Stimulated activated CD4-positive, alpha-beta T cell treated with anti-CD3 and anti-CD28 coated beads, Interleukin-1b, Interleukin-23, amount 100 ng/mL, for 48 hours (primary cell): ENCODE results near the gene PMFBP1.
A peak's percentile ranks its signal among the peaks of the same experiment; 100 is the strongest.
"Not testable (repeated sequence)": the region's sequence is repeated elsewhere in the genome, so short reads cannot be mapped to it uniquely, and the experiment has no call there.

Source experiments
- DNase-seq: peaks from one replicate; pipeline ENCODE4 v3.0.0-alpha.2; 2020

Gene PMFBP1

GRCh38 chr16:72104905-72105304, 67.0 kb downstream of the PMFBP1 start:
- no peak for DNase-seq

DNA sequence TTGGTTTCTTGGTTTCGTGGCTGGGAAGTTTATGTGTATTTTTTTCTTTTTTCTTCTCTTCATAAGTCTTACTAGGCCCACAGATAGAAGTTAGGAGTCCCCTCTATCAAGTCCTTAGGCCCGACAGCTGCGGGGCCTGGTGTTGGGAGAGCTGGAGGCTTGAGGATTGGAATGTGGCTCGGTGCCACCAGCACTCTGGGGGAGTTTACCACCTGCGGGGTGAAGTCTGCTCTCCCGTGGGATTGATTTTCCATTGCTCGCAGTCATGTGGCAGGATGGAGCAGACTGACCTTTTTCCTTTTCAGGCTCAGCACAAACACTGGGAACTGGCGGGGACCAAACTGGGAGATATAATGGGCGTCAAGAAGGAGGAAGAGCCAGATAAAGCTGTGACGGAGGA, 70.8 kb downstream of the PMFBP1 start:
- DNase-seq, result no peak

GRCh38 chr16:72099377-72099818, 72.6 kb downstream of the PMFBP1 start:
- peak; percentile 40 for DNase-seq

- DNase-seq, result no peak
Observed at GRCh38 chr16:72098936-72099335, 73.0 kb downstream of the PMFBP1 start.

DNA sequence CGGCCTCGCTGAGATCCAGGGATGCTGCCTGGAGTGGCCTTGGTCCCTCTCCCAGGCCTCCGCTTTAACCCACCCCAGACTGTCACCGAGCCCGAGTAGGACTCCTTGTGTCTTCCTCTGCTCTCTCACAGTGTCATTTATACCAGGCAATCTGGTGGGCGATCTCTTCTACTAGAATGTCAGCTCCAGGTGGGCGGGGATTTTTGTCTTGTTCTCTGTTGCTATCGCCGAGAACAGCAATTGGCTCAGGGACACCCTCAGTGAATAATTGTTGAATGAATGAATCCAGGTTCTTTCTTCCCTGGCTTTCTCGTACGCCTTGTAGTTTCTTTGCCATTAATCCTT, 77.7 kb downstream of the PMFBP1 start:
- peak; percentile 59 for DNase-seq

DNA sequence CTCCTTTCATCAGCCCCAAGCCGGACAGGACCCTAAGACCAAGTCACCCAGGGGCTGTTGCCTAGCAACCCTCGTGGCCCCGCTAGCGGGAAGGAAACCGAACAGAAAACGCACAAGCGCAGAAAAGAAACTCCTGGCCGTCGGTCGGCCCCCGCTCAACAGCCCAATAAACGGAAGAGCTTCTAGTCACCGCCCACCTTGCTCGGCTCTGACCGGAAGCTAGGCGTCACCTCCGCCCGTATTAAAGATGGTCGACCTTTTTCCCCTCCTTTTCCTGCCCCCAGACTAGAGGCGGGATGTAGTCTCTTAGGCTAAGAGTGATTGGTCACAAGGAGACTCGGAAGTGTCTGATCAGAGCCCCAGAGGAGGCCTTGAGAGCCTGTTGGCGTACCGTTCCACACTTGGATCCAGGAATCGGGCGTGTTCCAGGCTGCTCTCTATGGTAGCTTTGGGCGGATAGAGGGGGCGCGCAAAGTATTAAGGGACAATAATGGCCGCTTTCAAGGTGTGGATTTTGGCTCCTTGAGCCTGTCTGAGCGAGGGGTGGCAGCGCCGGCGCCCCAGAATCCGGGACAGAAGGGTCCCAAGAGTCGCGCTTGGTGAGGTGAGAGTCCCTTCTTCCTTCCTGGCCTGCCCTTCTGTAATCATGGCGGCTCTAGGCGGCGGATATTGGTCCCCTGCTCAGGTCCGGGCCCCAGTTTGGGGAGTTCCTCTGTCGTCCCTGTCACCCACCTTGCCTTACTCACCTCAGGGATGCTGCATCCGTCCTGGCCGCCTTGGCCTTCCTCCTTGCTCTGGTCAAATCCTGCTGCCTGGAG, 78.3 kb downstream of the PMFBP1 start, which contains the start of the genes DHX38 and TXNL4B:
Gene DHX38 (plus strand): TSS at position 400 of the 818 bp plus-strand sequence. CDS start 2,311 bp downstream, outside the sequence.
Gene TXNL4B (minus strand): TSS at position 173 of the 818 bp plus-strand sequence. CDS start 2,871 bp downstream, outside the sequence.
- peak; percentile 93 for DNase-seq

- no peak for DNase-seq
Observed at GRCh38 chr16:72092832-72093447, 79.0 kb downstream of the PMFBP1 start.

- no peak for DNase-seq
Observed at GRCh38 chr16:72091217-72091616, 80.7 kb downstream of the PMFBP1 start.

- DNase-seq, result no peak
Observed at GRCh38 chr16:72085002-72085401, 87.0 kb downstream of the PMFBP1 start.

GRCh38 chr16:72084445-72084844, 87.5 kb downstream of the PMFBP1 start:
- no peak for DNase-seq

DNA sequence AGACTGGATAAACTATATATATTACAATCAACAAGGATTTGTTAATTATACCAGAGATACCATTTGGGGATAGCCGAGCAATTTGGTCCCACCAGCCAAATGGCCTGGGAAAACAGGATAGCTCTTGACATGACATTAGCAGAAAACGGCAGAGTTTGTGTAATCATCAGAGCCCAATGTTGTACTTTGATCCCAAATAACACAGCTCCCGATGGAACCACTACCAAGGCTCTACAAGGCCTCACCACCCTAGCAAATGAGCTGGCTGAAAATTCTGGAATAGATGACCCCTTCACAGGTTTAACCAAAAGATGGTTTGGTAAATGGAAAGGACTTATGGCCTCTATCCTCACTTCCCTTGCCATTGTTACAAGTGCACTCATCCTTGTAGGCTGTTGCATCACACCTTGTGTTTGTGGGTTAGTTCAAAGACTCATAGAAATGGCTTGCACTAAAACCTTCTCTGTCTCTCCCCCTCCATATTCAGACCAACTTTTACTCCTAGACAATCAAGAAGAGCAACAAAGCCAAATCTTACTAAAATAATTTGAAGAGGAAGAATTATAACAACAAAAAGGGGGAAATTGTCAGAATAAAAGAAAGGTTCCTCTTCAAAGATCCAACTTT, 88.1 kb downstream of the PMFBP1 start:
- no peak for DNase-seq

DNA sequence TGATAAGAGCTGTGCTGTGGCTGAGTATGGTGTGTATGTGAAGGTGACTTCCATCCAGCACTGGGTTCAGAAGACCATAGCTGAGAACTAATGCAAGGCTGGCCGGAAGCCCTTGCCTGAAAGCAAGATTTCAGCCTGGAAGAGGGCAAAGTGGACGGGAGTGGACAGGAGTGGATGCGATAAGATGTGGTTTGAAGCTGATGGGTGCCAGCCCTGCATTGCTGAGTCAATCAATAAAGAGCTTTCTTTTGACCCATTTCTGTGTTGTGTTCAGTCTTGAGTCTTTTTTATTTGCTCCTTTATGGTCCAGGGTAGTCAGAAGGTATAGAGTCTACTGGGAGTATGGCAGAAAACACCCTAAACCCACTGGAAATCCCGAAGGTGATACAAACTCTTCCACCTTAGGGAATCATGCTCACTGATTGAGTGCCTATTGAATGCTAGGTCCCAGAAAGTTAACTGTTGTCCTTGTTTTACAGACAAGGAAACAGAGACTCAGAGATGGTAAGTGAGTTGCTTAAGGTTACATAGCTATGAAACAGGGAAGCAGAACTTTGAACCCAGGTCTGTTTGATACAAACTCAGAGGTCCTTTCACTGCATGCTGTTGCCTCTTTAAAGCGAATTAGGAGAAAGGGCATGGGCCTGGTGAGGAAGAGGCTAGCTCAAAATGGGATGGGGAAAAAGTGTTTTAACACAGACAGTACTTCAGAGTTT, 94.8 kb downstream of the PMFBP1 start:
- DNase-seq, result not testable (repeated sequence)

DNA sequence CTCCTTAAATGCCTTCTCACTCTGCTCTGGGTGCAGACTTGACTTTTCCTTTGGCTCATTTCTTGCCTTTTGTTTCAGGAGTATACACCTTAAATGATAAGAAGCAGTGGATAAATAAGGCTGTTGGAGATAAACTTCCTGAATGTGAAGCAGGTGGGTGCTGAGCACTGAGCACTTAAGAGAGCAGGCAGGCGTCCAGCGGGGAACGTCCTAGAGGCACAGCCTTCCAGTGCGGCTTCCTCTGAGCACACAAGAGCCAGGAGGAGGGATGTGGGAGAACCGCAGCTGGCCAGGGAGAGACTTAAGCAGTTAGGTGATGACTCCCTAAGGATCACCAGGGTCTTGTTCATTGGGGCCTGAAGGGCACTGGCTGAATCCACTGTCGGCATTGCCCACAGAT, 96.9 kb downstream of the PMFBP1 start:
- DNase-seq, result not testable (repeated sequence)

GRCh38 chr16:72073560-72074230, 98.3 kb downstream of the PMFBP1 start:
- DNase-seq, result no peak

DNA sequence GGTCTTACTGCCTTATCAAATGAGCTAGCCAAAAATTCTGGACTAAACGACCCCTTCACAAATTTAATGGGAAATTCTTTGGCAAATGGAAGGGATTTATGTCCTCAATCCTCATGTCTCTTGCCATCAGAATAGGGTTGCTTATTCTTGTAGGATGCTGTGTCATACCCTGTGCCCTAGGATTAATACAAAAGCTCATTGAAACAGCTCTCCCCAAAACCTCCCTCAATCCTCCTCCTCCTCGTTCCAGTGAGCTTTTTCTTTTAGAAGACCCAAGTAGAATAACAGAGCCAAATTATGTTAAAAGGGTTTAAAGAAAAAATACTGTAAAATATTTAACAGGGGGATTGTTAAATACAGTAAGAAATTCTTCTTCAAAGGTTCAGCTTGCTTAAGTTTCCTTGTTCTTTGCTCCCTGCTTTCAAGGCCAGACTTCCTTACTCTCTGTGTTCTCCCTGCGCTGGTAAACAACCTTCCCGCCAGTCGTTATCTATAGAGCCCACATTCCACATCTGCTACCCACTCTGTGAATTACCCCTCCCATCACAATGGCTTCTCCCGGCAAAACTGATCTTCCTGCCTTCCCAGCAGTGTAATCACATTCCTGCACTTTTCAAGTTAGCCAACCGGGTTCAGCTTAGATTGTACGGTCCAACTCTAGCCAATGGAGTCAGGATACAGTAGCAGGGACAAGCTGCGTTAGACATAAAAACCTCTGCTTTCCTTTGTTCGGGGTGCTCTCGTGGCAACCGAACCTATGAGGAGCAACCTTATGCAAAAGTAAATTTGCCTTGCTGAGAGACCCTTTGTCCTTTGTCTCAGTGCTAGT, 99.2 kb downstream of the PMFBP1 start:
- no peak for DNase-seq
